Suprapubic skin (tissue), 3 donors: ENCODE data around the gene PIGC.
"Not testable (repeated sequence)": the region's sequence is repeated elsewhere in the genome, so short reads cannot be mapped to it uniquely, and the experiment has no call there.

Source experiments
- EP300 ChIP-seq: sonication (generic); formaldehyde crosslinking; IDR thresholded peaks from one replicate; pipeline ENCODE4 v1.6.1; 2017; ENCODE audit warnings: antibody characterized with exemption
- POLR2A ChIP-seq, 2 donors: fragments of 450-650 bp; IDR thresholded peaks; one replicate each; pipeline ENCODE4 v1.6.1; 2017; ENCODE audit warnings: antibody characterized with exemption in 2 of 2, mild to moderate bottlenecking in 2 of 2, moderate library complexity in 2 of 2
- TF ChIP-seq, protein P1 (sequence below), 2 donors: fragments of 200-600 bp in 1 of 2; fragments of 450-650 bp in 1 of 2; sonication (generic) in 1 of 2; IDR thresholded peaks; one replicate each; pipeline ENCODE4 v1.5.1; 2016 to 2019; ENCODE audit warnings: antibody characterized with exemption in 2 of 2, mild to moderate bottlenecking in 1 of 2, moderate library complexity in 1 of 2

DNA sequence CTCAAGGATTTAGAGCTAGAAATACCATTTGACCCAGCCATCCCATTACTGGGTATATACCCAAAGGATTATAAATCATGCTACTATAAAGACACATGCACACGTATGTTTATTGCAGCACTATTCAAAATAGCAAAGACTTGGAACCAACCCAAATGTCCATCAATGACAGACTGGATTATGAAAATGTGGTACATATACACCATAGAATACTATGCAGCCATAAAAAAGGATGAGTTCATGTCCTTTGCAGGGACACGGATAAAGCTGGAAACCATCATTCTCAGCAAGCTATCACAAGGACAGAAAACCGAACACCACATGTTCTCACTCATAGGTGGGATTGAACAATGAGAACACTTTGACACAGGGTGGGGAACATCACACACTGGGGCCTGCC is 6.7 kb downstream of the PIGC start:
- TF ChIP-seq POLR2A (IDR thresholded peaks at IDR 0.05); EP300: not testable (repeated sequence)
- TF ChIP-seq, protein P1, sequence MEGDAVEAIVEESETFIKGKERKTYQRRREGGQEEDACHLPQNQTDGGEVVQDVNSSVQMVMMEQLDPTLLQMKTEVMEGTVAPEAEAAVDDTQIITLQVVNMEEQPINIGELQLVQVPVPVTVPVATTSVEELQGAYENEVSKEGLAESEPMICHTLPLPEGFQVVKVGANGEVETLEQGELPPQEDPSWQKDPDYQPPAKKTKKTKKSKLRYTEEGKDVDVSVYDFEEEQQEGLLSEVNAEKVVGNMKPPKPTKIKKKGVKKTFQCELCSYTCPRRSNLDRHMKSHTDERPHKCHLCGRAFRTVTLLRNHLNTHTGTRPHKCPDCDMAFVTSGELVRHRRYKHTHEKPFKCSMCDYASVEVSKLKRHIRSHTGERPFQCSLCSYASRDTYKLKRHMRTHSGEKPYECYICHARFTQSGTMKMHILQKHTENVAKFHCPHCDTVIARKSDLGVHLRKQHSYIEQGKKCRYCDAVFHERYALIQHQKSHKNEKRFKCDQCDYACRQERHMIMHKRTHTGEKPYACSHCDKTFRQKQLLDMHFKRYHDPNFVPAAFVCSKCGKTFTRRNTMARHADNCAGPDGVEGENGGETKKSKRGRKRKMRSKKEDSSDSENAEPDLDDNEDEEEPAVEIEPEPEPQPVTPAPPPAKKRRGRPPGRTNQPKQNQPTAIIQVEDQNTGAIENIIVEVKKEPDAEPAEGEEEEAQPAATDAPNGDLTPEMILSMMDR (IDR thresholded peaks at IDR 0.05): not testable (repeated sequence)
